IMR-90 (cell line): ENCODE data around the gene TMC4. TPM values are rescaled to one million over a fixed set of nuclear protein-coding genes. Genes with fewer than 3 reads are reported as not detected.
"Not testable (repeated sequence)": the region's sequence is repeated elsewhere in the genome, so short reads cannot be mapped to it uniquely, and the experiment has no call there.

Experiments
- ATAC-seq: fragments of 200-7000 bp; cut with Tn5 transposase; 2 replicates; pipeline ENCODE4 v1.9.1; 2020; ENCODE audit warnings: low read depth, mild to moderate bottlenecking, moderate library complexity
- BruUV-seq: library from RNA; stranded (reverse); fragments of 400-500 nt; replicated peaks from 2 replicates; lab custom pipeline; 2021; lab: Mats Ljungman, UMichigan
- CTCF ChIA-PET: fragments of 300-600 bp; formaldehyde crosslinking; extraction: SDS; loops from one replicate; lab custom pipeline; 2021; ENCODE audit warnings: antibody characterized with exemption; lab: Yijun Ruan, JAX
- POLR2A ChIA-PET: fragments of 300-600 bp; sonication (Branson Sonifier 250); formaldehyde crosslinking; loops from one replicate; lab custom pipeline; 2022; ENCODE audit warnings: antibody characterized with exemption; ENCODE audit not compliant: unreplicated experiment; lab: Charles Lee
- DNase-seq: peaks from one replicate; pipeline ENCODE4 v3.0.0; 2013
- H2AFZ ChIP-seq: replicated peaks from 2 replicates; pipeline ENCODE3; 2013; ENCODE audit warnings: low read length, mild to moderate bottlenecking; ENCODE audit not compliant: poor library complexity
- H2AK5ac ChIP-seq: 2 replicates; pipeline ENCODE4 v1.6.1; 2013; ENCODE audit warnings: low read depth, low read length, inconsistent platforms
- H2AK9ac ChIP-seq: replicated peaks from 2 replicates; pipeline ENCODE3; 2013; ENCODE audit warnings: mild to moderate bottlenecking, low read depth, low read length, moderate library complexity; ENCODE audit not compliant: poor library complexity
- H2BK120ac ChIP-seq: 2 replicates; pipeline ENCODE4 v1.6.1; 2013; ENCODE audit warnings: low read depth, low read length, inconsistent platforms
- H2BK15ac ChIP-seq: 3 replicates; pipeline ENCODE4 v1.6.1; 2013; ENCODE audit warnings: low read depth, low read length, inconsistent platforms
- H2BK20ac ChIP-seq: 2 replicates; pipeline ENCODE4 v1.6.1; 2013; ENCODE audit warnings: low read depth, mild to moderate bottlenecking, inconsistent platforms, low read length, moderate library complexity
- H2BK5ac ChIP-seq: 2 replicates; pipeline ENCODE4 v1.6.1; 2013; ENCODE audit warnings: mild to moderate bottlenecking, low read depth, low read length, inconsistent platforms; ENCODE audit not compliant: poor library complexity, severe bottlenecking
- H3K14ac ChIP-seq: replicated peaks from 2 replicates; pipeline ENCODE4 v1.6.1; 2013; ENCODE audit warnings: low read depth, low read length, inconsistent platforms
- H3K18ac ChIP-seq: 2 replicates; pipeline ENCODE4 v1.6.1; 2013; ENCODE audit warnings: low read depth, low read length, control low read depth
- H3K23ac ChIP-seq: 2 replicates; pipeline ENCODE4 v1.6.1; 2013; ENCODE audit warnings: low read depth, low read length, inconsistent platforms
- H3K27ac ChIP-seq: 2 replicates; pipeline ENCODE4 v1.5.1; 2013; ENCODE audit warnings: mild to moderate bottlenecking, control low read depth, low read length; ENCODE audit not compliant: insufficient read depth
- H3K27me3 ChIP-seq: 2 replicates; pipeline ENCODE4 v1.6.1; 2013; ENCODE audit warnings: low read length; ENCODE audit not compliant: control insufficient read depth, insufficient read depth
- H3K36me3 ChIP-seq: 2 replicates; pipeline ENCODE4 v1.6.1; 2013; ENCODE audit warnings: low read length, mixed read lengths; ENCODE audit not compliant: control insufficient read depth, insufficient read depth
- H3K4ac ChIP-seq: 2 replicates; pipeline ENCODE4 v1.6.1; 2013; ENCODE audit warnings: low read depth, low read length, inconsistent platforms
- H3K4me1 ChIP-seq: 2 replicates; pipeline ENCODE4 v1.6.1; 2013; ENCODE audit warnings: low read length, mixed read lengths; ENCODE audit not compliant: control insufficient read depth, insufficient read depth
- H3K4me2 ChIP-seq: 2 replicates; pipeline ENCODE4 v1.6.1; 2013; ENCODE audit warnings: low read depth, mild to moderate bottlenecking, control low read depth, low read length, moderate library complexity
- H3K4me3 ChIP-seq: 2 replicates; pipeline ENCODE4 v1.5.1; 2013; ENCODE audit warnings: low read depth, mild to moderate bottlenecking, control low read depth, low read length, moderate library complexity; ENCODE audit not compliant: insufficient read depth
- H3K56ac ChIP-seq: 2 replicates; pipeline ENCODE4 v1.6.1; 2013; ENCODE audit warnings: low read length, inconsistent platforms; ENCODE audit not compliant: insufficient read depth; ENCODE audit errors: extremely low read depth
- H3K79me1 ChIP-seq, 2 experiments: 2 replicates each; pipeline ENCODE4 v1.6.1; 2013; ENCODE audit warnings: low read length in 2 of 2, inconsistent platforms in 1 of 2, low read depth in 1 of 2
- H3K9ac ChIP-seq: 2 replicates; pipeline ENCODE4 v1.6.1; 2013; ENCODE audit warnings: low read depth, low read length, control low read depth
- H3K9me1 ChIP-seq: 2 replicates; pipeline ENCODE4 v1.6.1; 2013; ENCODE audit warnings: low read length, inconsistent platforms; ENCODE audit not compliant: insufficient read depth
- H3K9me3 ChIP-seq: 2 replicates; pipeline ENCODE4 v1.6.1; 2013; ENCODE audit warnings: low read length; ENCODE audit not compliant: control insufficient read depth, insufficient read depth
- H4K20me1 ChIP-seq: 2 replicates; pipeline ENCODE4 v1.6.1; 2013; ENCODE audit warnings: low read length, inconsistent platforms; ENCODE audit not compliant: insufficient read depth
- H4K5ac ChIP-seq: 2 replicates; pipeline ENCODE4 v1.6.1; 2013; ENCODE audit warnings: mild to moderate bottlenecking, low read depth, low read length, control low read depth
- H4K8ac ChIP-seq, 2 experiments: 2 replicates each; pipeline ENCODE4 v1.6.1; 2013; ENCODE audit warnings: low read depth in 2 of 2, low read length in 2 of 2, control low read depth in 1 of 2, inconsistent platforms in 1 of 2
- H4K91ac ChIP-seq: 2 replicates; pipeline ENCODE4 v1.6.1; 2013; ENCODE audit warnings: low read depth, low read length, inconsistent platforms; ENCODE audit not compliant: insufficient read depth
- CHD1 ChIP-seq: IDR thresholded peaks from 2 replicates; pipeline ENCODE4 v1.6.1; 2012; ENCODE audit warnings: low read depth, low read length, improper control_type of control experiment
- MAFK ChIP-seq: IDR thresholded peaks from 2 replicates; pipeline ENCODE4 v1.6.1; 2012; ENCODE audit warnings: low read depth, low read length, improper control_type of control experiment
- MXI1 ChIP-seq: IDR thresholded peaks from 2 replicates; pipeline ENCODE4 v1.6.1; 2012; ENCODE audit warnings: low read depth, mild to moderate bottlenecking, low read length, moderate library complexity, borderline replicate concordance
- RAD21 ChIP-seq: IDR thresholded peaks from 2 replicates; pipeline ENCODE4 v1.6.1; 2012; ENCODE audit warnings: low read length, improper control_type of control experiment
- RCOR1 ChIP-seq: IDR thresholded peaks from 2 replicates; pipeline ENCODE4 v1.6.1; 2012; ENCODE audit warnings: mild to moderate bottlenecking, low read length, improper control_type of control experiment; ENCODE audit not compliant: insufficient replicate concordance
- RFX5 ChIP-seq: IDR thresholded peaks from 2 replicates; pipeline ENCODE4 v1.8.0; 2012; ENCODE audit warnings: low read depth, mild to moderate bottlenecking, low read length, moderate library complexity
- WGBS, 2 experiments: methylation state at CpG; one replicate each; pipeline versions ENCODE4 v1.1.5 to v1.1.7; 2013; ENCODE audit warnings: missing lambda C conversion rate in 2 of 2; ENCODE audit not compliant: insufficient read length in 1 of 2; ENCODE audit errors: extremely low coverage in 2 of 2; 5-methylcytosine and 5-hydroxymethylcytosine counted together
- dilution Hi-C: fragments of 300-500 bp; cut with HindIII; formaldehyde crosslinking; loops from one replicate; pipeline ENCODE4 v1.14.3; 2018; ENCODE audit warnings: low sequenced_read_pairs; ENCODE audit not compliant: unreplicated experiment
- in situ Hi-C: fragments of 300-500 bp; cut with MboI; formaldehyde crosslinking; loops from 3 replicates; pipeline ENCODE4 v1.14.3; 2019; ENCODE audit warnings: low sequenced_read_pairs, inconsistent platforms, mixed read lengths
- intact Hi-C: fragments of 100-400 bp; cut with micrococcal nuclease; formaldehyde crosslinking; loops from 2 replicates; pipeline ENCODE4 v1.10.0; 2022
- polyA plus RNA-seq, 3 experiments: library from polyadenylated mRNA; depleted of rRNA; stranded (reverse); fragments of >200 nt; gene quantifications; 2 replicates each; pipeline ENCODE4 v1.2.3, GENCODE V29; 2012; ENCODE audit warnings: low replicate concordance in 1 of 3
- total RNA-seq: library from RNA; depleted of rRNA; stranded (reverse); fragments of >200 nt; gene quantifications from 2 replicates; pipeline ENCODE4 v1.2.3, GENCODE V29; 2012

Gene TMC4
- total and polyA plus RNA-seq, 2 of the 4 experiments (the other 2 are of a cell fraction): 0.72 to 1.1 TPM

- Histone ChIP-seq H3K56ac (no peak overlapping the region), H3K36me3 (no peaks in the 10 kb centered on the region), H3K79me1 (no peaks in the 10 kb centered on the region), H3K14ac (no peak overlapping the region), H3K4me1 (no peaks in the 10 kb centered on the region), H3K27ac (no peak overlapping the region), H4K20me1 (no peaks in the 10 kb centered on the region), H3K4ac (no peak overlapping the region), H2BK5ac (no peak overlapping the region), H2AFZ (no peak overlapping the region), H2BK120ac (no peak overlapping the region), H2AK9ac (no peak overlapping the region), H2BK15ac (no peak overlapping the region), H3K23ac (no peak overlapping the region), H3K9me3 (no peaks in the 10 kb centered on the region), H4K8ac (no peak overlapping the region), H3K9ac (no peak overlapping the region), H3K18ac (no peak overlapping the region), H3K9me1 (no peaks in the 10 kb centered on the region), H3K4me2 (no peak overlapping the region), H2BK20ac (no peak overlapping the region), H2AK5ac (no peak overlapping the region), H4K5ac (no peak overlapping the region), H3K27me3 (peaks cover 5% of the 10 kb centered on the region; the same call in 1 of the 2 replicates), H3K4me3 (no peak overlapping the region), H4K91ac (no peak overlapping the region)
- ChIA-PET CTCF (no interaction called here), POLR2A (no interaction called here)
- intact Hi-C loops (no loop called here), in situ Hi-C loops (no loop called here), dilution Hi-C loops (no loop called here)
- WGBS, 2 experiments: 80% methylated on average over 2 of the region's 8 CpGs; no CpG with 5 or more reads in 1 of the 2 experiments
- BruUV-seq: no TSS peak
- TF ChIP-seq RCOR1 (no peak), RAD21 (no peak), MAFK (no peak), CHD1 (no peak), MXI1 (no peak), RFX5 (no peak)
- DNase-seq (no peak), ATAC-seq (no peak)
Measured at GRCh38 chr19:54218259-54218658, 45.3 kb upstream of the TMC4 start.

- H3K4ac ChIP-seq, BruUV-seq, H3K4me1 ChIP-seq: not testable (repeated sequence)
Measured at GRCh38 chr19:54217517-54218247, 44.7 kb upstream of the TMC4 start.

More at GRCh38 chr19:54217517-54218247, 44.7 kb upstream of the TMC4 start:
- H2BK5ac ChIP-seq, intact Hi-C loops, H4K20me1 ChIP-seq, H3K27me3 ChIP-seq, POLR2A ChIA-PET, H3K56ac ChIP-seq, H3K23ac ChIP-seq, H4K91ac ChIP-seq, H3K79me1 ChIP-seq, H3K18ac ChIP-seq, H3K9me3 ChIP-seq, H2AK9ac ChIP-seq, H3K14ac ChIP-seq, H3K9ac ChIP-seq, H4K5ac ChIP-seq, H3K27ac ChIP-seq, H3K9me1 ChIP-seq, dilution Hi-C loops, H3K36me3 ChIP-seq, in situ Hi-C loops, DNase-seq, ATAC-seq, H3K4me3 ChIP-seq, H4K8ac ChIP-seq, H2AK5ac ChIP-seq, CTCF ChIA-PET, H2BK120ac ChIP-seq, H2BK15ac ChIP-seq, H2AFZ ChIP-seq, H3K4me2 ChIP-seq, H2BK20ac ChIP-seq: not testable (repeated sequence)
- WGBS, 2 experiments: 46% methylated on average over 9 of the region's 20 CpGs; no CpG with 5 or more reads in 1 of the 2 experiments
